Neural progenitor cell (in vitro differentiated cells): ENCODE data around the gene CENPO.

ENCODE experiments used
- EZH2 ChIP-seq: fragments of 200-600 bp; sonication (generic); IDR thresholded peaks from 2 replicates; pipeline ENCODE4 v1.6.1; 2017; ENCODE audit warnings: antibody characterized with exemption, mild to moderate bottlenecking, moderate library complexity
- EZH2phosphoT487 ChIP-seq: fragments of 200-600 bp; sonication (generic); IDR thresholded peaks from 2 replicates; pipeline ENCODE4 v1.6.1; 2017; ENCODE audit warnings: antibody characterized with exemption
- TF ChIP-seq, protein P1 (sequence below): fragments of 200-600 bp; sonication (generic); IDR thresholded peaks from 2 replicates; pipeline ENCODE4 v1.5.1; 2017; ENCODE audit warnings: antibody characterized with exemption, mild to moderate bottlenecking

GRCh38 chr2:24852026-24852425, 58.8 kb downstream of the CENPO start:
- TF ChIP-seq EZH2 (no peak), EZH2phosphoT487 (no peak)
- TF ChIP-seq, protein P1, sequence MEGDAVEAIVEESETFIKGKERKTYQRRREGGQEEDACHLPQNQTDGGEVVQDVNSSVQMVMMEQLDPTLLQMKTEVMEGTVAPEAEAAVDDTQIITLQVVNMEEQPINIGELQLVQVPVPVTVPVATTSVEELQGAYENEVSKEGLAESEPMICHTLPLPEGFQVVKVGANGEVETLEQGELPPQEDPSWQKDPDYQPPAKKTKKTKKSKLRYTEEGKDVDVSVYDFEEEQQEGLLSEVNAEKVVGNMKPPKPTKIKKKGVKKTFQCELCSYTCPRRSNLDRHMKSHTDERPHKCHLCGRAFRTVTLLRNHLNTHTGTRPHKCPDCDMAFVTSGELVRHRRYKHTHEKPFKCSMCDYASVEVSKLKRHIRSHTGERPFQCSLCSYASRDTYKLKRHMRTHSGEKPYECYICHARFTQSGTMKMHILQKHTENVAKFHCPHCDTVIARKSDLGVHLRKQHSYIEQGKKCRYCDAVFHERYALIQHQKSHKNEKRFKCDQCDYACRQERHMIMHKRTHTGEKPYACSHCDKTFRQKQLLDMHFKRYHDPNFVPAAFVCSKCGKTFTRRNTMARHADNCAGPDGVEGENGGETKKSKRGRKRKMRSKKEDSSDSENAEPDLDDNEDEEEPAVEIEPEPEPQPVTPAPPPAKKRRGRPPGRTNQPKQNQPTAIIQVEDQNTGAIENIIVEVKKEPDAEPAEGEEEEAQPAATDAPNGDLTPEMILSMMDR = no peak
